SK-N-SH treated with all-trans-retinoic acid at 6 μM for 48 hours (cell line): ENCODE measurements around the gene APBA2.

ENCODE experiments used
- ATAC-seq: fragments of 200-7000 bp; cut with Tn5 transposase; 3 replicates; pipeline ENCODE4 v1.9.1; 2020; ENCODE audit warnings: mild to moderate bottlenecking, moderate library complexity
- ARNTL ChIP-seq: fragments of 450-650 bp; formaldehyde crosslinking; IDR thresholded peaks from 2 replicates; pipeline ENCODE4 v1.5.0; 2020; ENCODE audit warnings: low read depth, mild to moderate bottlenecking, moderate library complexity, borderline replicate concordance
- BACH2 ChIP-seq: fragments of 250-450 bp; sonication (Bioruptor Pico); IDR thresholded peaks from 2 replicates; pipeline ENCODE4 v1.9.0; 2021; ENCODE audit warnings: mild to moderate bottlenecking, borderline replicate concordance
- ESRRG ChIP-seq: fragments of 250-450 bp; sonication (Bioruptor Pico); IDR thresholded peaks from 2 replicates; pipeline ENCODE4 v1.6.1; 2021; ENCODE audit warnings: mild to moderate bottlenecking
- GLIS3 ChIP-seq: fragments of 250-450 bp; sonication (Bioruptor Pico); IDR thresholded peaks from 2 replicates; pipeline ENCODE4 v1.5.0; 2020; ENCODE audit warnings: mild to moderate bottlenecking, moderate library complexity
- ISL1 ChIP-seq: fragments of 250-450 bp; sonication (Bioruptor Pico); IDR thresholded peaks from 2 replicates; pipeline ENCODE4 v2.1.2; 2022; ENCODE audit warnings: mild to moderate bottlenecking, moderate library complexity
- OSR1 ChIP-seq: fragments of 250-450 bp; sonication (Bioruptor Pico); IDR thresholded peaks from 2 replicates; pipeline ENCODE4 v1.8.0; 2022; ENCODE audit warnings: moderate library complexity, mild to moderate bottlenecking, inconsistent platforms
- PPARA ChIP-seq: fragments of 250-450 bp; sonication (Bioruptor Pico); IDR thresholded peaks from 2 replicates; pipeline ENCODE4 v1.5.0; 2020; ENCODE audit warnings: mild to moderate bottlenecking, borderline replicate concordance
- RARB ChIP-seq: fragments of 250-450 bp; sonication (Bioruptor Pico); IDR thresholded peaks from 2 replicates; pipeline ENCODE4 v1.8.0; 2021; ENCODE audit warnings: mild to moderate bottlenecking, moderate library complexity
- TCF4 ChIP-seq: fragments of 250-450 bp; sonication (Bioruptor Pico); IDR thresholded peaks from 2 replicates; pipeline ENCODE4 v1.8.0; 2021; ENCODE audit warnings: mild to moderate bottlenecking, moderate library complexity, borderline replicate concordance
- TOX ChIP-seq: fragments of 250-450 bp; sonication (Bioruptor Pico); IDR thresholded peaks from 2 replicates; pipeline ENCODE4 v1.8.0; 2021; ENCODE audit warnings: mild to moderate bottlenecking, moderate library complexity, borderline replicate concordance
- ZC3H10 ChIP-seq: fragments of 250-450 bp; sonication (Bioruptor Pico); IDR thresholded peaks from 2 replicates; pipeline ENCODE4 v1.5.1; 2021; ENCODE audit warnings: mild to moderate bottlenecking, moderate library complexity
- ZFP3 ChIP-seq: fragments of 250-450 bp; sonication (Bioruptor Pico); IDR thresholded peaks from 2 replicates; pipeline ENCODE4 v1.5.0; 2020; ENCODE audit warnings: mild to moderate bottlenecking, moderate library complexity
- ZFP30 ChIP-seq: fragments of 450-650 bp; formaldehyde crosslinking; IDR thresholded peaks from 2 replicates; pipeline ENCODE4 v1.5.0; 2022; ENCODE audit warnings: mild to moderate bottlenecking, moderate library complexity
- ZNF565 ChIP-seq: fragments of 450-650 bp; formaldehyde crosslinking; conservative IDR thresholded peaks from 2 replicates; pipeline ENCODE4 v1.5.0; 2020; ENCODE audit warnings: low read depth, mild to moderate bottlenecking, moderate library complexity
- ZNF70 ChIP-seq: fragments of 450-650 bp; formaldehyde crosslinking; IDR thresholded peaks from 2 replicates; pipeline ENCODE4 v1.5.0; 2020; ENCODE audit warnings: mild to moderate bottlenecking, moderate library complexity
- TF ChIP-seq, protein P1 (sequence below): fragments of 250-450 bp; sonication (Bioruptor Pico); IDR thresholded peaks from 2 replicates; pipeline ENCODE4 v1.5.1; 2021; ENCODE audit warnings: mild to moderate bottlenecking, moderate library complexity
- TF ChIP-seq, protein P2 (sequence below): fragments of 250-450 bp; sonication (Bioruptor Pico); IDR thresholded peaks from 2 replicates; pipeline ENCODE4 v1.5.0; 2020; ENCODE audit warnings: mild to moderate bottlenecking, moderate library complexity
- TF ChIP-seq, protein P3 (sequence below): fragments of 250-450 bp; sonication (Bioruptor Pico); IDR thresholded peaks from 2 replicates; pipeline ENCODE4 v1.8.0; 2021; ENCODE audit warnings: low read depth, mild to moderate bottlenecking, moderate library complexity, borderline replicate concordance
- TF ChIP-seq, protein P4 (sequence below): fragments of 250-450 bp; sonication (Bioruptor Pico); IDR thresholded peaks from 2 replicates; pipeline ENCODE4 v1.8.0; 2020; ENCODE audit warnings: mild to moderate bottlenecking, moderate library complexity, borderline replicate concordance

Gene APBA2

DNA sequence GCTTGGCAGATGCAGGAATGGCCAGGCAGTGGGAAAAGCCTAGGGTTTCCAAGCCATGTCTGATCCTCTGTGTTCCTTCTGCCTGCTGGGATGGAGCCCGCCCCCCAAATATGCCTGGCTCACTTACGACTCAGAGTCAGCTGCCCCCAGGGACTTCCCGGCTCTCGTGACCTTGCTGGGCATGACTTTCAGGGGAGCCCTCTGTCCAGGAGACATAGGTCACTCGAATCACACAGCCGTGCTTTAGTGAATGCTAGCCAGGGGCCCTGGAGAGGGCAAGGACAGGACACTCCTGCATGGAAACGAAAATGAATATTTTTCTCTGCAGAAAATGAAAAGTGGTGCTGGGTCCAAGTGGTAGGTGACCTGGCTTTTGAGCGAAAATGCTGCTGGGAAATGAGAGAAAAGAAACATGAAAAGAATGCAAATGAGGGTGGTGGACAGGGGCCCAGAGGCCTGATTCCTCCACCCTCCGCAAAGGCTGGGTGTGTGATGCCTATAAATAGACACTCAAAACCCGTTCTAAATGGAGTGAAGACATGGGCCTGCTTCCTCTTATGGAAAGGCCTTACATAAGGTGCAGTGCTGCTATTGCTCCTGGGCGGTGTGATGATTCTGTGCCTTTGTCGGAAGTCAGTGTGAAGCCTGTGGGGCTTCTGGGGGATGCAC lies 107.4 kb downstream of the APBA2 start:
- no peak for ATAC-seq

DNA sequence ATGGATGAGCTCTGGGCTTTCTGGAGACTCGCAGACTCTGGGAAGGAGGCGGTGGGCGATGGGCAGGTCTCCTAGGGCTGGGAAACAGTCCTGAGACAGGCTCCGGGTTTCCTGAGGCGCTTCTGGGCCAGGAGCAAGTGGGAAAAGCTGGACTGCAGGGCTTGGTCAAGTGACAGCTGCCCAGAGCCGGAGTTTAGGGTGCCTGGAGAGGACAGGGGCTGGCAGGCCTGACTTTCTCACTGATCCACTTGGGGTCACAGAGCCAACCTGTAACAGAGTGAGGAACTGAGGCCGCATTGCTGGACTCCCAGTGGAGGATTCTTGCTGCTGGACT lies 107.9 kb downstream of the APBA2 start:
- TF ChIP-seq ESRRG (CRISPR knock-in tag) (no peak), OSR1 (CRISPR knock-in tag) (no peak), ZFP3 (no peak), TOX (CRISPR knock-in tag) (no peak), ARNTL (no peak), ZC3H10 (CRISPR knock-in tag) (no peak), TCF4 (CRISPR knock-in tag) (no peak), BACH2 (no peak), ZNF565 (CRISPR knock-in tag) (no peak), ZNF70 (no peak), ZFP30 (CRISPR knock-in tag) (no peak), ISL1 (CRISPR knock-in tag) (no peak), RARB (CRISPR knock-in tag) (no peak)
- TF ChIP-seq, protein P1, sequence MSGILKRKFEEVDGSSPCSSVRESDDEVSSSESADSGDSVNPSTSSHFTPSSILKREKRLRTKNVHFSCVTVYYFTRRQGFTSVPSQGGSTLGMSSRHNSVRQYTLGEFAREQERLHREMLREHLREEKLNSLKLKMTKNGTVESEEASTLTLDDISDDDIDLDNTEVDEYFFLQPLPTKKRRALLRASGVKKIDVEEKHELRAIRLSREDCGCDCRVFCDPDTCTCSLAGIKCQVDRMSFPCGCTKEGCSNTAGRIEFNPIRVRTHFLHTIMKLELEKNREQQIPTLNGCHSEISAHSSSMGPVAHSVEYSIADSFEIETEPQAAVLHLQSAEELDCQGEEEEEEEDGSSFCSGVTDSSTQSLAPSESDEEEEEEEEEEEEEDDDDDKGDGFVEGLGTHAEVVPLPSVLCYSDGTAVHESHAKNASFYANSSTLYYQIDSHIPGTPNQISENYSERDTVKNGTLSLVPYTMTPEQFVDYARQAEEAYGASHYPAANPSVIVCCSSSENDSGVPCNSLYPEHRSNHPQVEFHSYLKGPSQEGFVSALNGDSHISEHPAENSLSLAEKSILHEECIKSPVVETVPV (CRISPR knock-in tag) = no peak
- TF ChIP-seq, protein P2, sequence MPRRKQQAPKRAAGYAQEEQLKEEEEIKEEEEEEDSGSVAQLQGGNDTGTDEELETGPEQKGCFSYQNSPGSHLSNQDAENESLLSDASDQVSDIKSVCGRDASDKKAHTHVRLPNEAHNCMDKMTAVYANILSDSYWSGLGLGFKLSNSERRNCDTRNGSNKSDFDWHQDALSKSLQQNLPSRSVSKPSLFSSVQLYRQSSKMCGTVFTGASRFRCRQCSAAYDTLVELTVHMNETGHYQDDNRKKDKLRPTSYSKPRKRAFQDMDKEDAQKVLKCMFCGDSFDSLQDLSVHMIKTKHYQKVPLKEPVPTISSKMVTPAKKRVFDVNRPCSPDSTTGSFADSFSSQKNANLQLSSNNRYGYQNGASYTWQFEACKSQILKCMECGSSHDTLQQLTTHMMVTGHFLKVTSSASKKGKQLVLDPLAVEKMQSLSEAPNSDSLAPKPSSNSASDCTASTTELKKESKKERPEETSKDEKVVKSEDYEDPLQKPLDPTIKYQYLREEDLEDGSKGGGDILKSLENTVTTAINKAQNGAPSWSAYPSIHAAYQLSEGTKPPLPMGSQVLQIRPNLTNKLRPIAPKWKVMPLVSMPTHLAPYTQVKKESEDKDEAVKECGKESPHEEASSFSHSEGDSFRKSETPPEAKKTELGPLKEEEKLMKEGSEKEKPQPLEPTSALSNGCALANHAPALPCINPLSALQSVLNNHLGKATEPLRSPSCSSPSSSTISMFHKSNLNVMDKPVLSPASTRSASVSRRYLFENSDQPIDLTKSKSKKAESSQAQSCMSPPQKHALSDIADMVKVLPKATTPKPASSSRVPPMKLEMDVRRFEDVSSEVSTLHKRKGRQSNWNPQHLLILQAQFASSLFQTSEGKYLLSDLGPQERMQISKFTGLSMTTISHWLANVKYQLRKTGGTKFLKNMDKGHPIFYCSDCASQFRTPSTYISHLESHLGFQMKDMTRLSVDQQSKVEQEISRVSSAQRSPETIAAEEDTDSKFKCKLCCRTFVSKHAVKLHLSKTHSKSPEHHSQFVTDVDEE (CRISPR knock-in tag) = no peak
- TF ChIP-seq, protein P3, sequence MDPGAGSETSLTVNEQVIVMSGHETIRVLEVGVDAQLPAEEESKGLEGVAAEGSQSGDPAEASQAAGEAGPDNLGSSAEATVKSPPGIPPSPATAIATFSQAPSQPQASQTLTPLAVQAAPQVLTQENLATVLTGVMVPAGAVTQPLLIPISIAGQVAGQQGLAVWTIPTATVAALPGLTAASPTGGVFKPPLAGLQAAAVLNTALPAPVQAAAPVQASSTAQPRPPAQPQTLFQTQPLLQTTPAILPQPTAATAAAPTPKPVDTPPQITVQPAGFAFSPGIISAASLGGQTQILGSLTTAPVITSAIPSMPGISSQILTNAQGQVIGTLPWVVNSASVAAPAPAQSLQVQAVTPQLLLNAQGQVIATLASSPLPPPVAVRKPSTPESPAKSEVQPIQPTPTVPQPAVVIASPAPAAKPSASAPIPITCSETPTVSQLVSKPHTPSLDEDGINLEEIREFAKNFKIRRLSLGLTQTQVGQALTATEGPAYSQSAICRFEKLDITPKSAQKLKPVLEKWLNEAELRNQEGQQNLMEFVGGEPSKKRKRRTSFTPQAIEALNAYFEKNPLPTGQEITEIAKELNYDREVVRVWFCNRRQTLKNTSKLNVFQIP = no peak
- TF ChIP-seq, protein P4, sequence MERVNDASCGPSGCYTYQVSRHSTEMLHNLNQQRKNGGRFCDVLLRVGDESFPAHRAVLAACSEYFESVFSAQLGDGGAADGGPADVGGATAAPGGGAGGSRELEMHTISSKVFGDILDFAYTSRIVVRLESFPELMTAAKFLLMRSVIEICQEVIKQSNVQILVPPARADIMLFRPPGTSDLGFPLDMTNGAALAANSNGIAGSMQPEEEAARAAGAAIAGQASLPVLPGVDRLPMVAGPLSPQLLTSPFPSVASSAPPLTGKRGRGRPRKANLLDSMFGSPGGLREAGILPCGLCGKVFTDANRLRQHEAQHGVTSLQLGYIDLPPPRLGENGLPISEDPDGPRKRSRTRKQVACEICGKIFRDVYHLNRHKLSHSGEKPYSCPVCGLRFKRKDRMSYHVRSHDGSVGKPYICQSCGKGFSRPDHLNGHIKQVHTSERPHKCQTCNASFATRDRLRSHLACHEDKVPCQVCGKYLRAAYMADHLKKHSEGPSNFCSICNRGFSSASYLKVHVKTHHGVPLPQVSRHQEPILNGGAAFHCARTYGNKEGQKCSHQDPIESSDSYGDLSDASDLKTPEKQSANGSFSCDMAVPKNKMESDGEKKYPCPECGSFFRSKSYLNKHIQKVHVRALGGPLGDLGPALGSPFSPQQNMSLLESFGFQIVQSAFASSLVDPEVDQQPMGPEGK = no peak
- ATAC-seq = no peak

More for the DNA sequence above, 107.4 kb downstream of the APBA2 start:
- TF ChIP-seq TCF4 (CRISPR knock-in tag) (no peak), GLIS3 (no peak), TOX (CRISPR knock-in tag) (no peak), ZFP30 (CRISPR knock-in tag) (no peak), ZFP3 (no peak), ARNTL (no peak), PPARA (no peak)
- TF ChIP-seq, protein P2 (CRISPR knock-in tag) = no peak

DNA sequence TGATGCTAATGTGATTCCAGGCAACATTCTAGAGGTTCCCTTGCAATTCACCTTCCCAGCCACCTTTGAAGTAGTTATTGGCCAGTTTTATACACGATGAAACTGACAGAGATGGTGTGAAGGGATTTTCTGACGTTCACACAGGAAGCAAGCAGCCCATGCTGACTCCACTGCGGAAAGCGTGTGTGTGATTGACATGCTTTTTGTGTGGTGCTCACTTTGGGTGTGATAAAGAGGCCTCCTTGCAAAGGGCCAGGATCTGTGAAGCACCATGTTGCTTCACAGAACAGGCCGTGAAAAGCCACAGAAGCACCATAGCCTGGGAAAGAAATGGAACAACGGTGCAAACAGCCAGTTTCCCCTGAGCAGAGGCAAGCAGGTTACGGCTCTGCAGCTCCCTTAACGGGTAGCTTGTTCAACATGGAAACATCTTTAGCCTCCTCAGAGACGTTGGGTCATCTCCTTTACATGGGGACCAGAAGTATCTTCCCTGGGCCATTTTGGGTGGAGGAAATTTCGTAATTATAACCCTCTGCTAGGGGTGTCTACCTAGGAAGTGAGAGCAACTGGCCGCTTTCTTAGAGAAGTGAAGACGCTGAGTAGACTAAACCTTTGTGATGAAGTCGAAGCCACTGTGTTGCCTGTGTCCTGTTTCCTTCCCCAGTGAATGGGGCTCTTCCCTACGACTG lies 108.5 kb downstream of the APBA2 start:
- no peak for TF ChIP-seq TCF4 (CRISPR knock-in tag)
- TF ChIP-seq, protein P1 (CRISPR knock-in tag) = no peak
- TF ChIP-seq, all 23 proteins: peak for 0
- ATAC-seq = no peak
